Measurements from ENCODE around the gene DAPP1. TPM values are rescaled to one million over a fixed set of nuclear protein-coding genes. Genes with fewer than 3 reads are reported as not detected.

Gene DAPP1
- total RNA-seq, 1 experiment from 2014 or later: not detected

DNA sequence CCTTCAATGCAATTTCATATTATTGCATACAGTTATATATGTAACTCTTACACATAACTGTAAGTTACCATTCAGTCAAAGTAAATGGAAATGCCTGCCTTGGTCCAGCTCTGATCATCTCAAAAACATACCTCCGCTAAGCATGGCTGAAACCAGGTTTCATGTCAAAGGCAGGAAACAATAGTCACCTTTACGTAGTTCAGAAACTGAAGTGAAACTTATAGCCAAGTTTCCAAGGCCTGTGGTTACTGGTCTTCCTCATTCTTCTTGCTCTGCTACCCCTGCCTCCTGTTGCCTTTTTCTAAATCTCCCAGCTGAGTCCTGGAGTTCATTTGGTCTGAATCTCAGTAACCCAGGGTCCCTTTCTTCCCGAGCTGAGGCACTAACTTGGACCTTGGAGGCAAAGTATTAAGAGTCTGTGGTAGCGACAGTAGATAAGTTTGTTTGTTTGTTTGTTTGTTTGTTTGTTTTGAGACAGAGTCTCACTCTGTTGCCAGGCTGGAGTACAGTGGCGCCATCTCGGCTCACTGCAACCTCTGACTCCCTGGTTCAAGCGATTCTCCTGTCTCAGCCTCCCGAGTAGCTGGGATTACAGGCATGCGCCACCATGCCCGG, 30.8 kb downstream of the DAPP1 start:
- CTCF ChIA-PET: no interaction called here
- no peak for TF ChIP-seq EZH2 (IDR thresholded peaks at IDR 0.05; ENCODE audit: borderline replicate concordance, low read depth, low read length, poor library complexity, severe bottlenecking)
- TF ChIP-seq, protein P1, sequence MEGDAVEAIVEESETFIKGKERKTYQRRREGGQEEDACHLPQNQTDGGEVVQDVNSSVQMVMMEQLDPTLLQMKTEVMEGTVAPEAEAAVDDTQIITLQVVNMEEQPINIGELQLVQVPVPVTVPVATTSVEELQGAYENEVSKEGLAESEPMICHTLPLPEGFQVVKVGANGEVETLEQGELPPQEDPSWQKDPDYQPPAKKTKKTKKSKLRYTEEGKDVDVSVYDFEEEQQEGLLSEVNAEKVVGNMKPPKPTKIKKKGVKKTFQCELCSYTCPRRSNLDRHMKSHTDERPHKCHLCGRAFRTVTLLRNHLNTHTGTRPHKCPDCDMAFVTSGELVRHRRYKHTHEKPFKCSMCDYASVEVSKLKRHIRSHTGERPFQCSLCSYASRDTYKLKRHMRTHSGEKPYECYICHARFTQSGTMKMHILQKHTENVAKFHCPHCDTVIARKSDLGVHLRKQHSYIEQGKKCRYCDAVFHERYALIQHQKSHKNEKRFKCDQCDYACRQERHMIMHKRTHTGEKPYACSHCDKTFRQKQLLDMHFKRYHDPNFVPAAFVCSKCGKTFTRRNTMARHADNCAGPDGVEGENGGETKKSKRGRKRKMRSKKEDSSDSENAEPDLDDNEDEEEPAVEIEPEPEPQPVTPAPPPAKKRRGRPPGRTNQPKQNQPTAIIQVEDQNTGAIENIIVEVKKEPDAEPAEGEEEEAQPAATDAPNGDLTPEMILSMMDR (conservative IDR thresholded peaks at IDR 0.05; ENCODE audit: low read depth, low read length): no peak

DNA sequence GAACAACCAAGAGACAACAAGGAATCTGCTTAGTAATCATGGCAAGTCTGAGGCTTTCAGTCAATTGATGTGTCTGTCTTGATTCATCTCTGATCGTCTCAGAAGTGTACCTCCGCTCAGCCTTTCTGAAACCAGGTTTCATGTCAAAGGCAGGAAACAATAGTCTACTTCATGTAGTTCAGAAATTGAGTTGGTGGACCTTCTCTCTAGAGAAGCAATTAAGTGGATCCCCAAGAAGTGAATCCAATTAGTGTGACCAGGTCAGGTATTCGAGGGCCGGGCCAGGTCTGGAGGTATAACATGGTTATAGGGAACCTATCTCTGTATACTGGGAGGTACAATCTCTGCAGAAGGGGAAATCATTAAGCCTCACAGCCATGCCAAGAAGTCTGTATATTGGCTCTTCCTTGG, 32.0 kb downstream of the DAPP1 start:
- POLR2A ChIA-PET (ENCODE audit: low non-redundant PET): no interaction called here
- no TSS peak for BruUV-seq (replicated peaks)

More for the DNA sequence above, 30.8 kb downstream of the DAPP1 start:
- H3K27me3 ChIP-seq (replicated peaks; ENCODE audit: insufficient read depth, low read depth, low read length, poor library complexity): no peaks in the 10 kb centered on the region
- no peaks in the 10 kb centered on the region for H3K36me3 ChIP-seq (ENCODE audit: insufficient read depth, low read length, poor library complexity, severe bottlenecking)
- BruUV-seq (replicated peaks): no TSS peak
- no peak overlapping the region for H3K4me3 ChIP-seq (ENCODE audit: low read depth, low read length, poor library complexity, severe bottlenecking)
- intact Hi-C loops (cut with micrococcal nuclease; ENCODE audit: unreplicated experiment): no loop called here
- POLR2A ChIA-PET (ENCODE audit: low non-redundant PET): no interaction called here
- H3K4me1 ChIP-seq (ENCODE audit: insufficient read depth, low read length, poor library complexity, severe bottlenecking): no peaks in the 10 kb centered on the region
- no peaks in the 10 kb centered on the region for H3K9me3 ChIP-seq (ENCODE audit: low read depth, low read length, poor library complexity, severe bottlenecking)
- H3K27ac ChIP-seq (ENCODE audit: low read depth, low read length, poor library complexity, severe bottlenecking): no peak overlapping the region
- no peak for DNase-seq (ENCODE audit: low spot score)

DNA sequence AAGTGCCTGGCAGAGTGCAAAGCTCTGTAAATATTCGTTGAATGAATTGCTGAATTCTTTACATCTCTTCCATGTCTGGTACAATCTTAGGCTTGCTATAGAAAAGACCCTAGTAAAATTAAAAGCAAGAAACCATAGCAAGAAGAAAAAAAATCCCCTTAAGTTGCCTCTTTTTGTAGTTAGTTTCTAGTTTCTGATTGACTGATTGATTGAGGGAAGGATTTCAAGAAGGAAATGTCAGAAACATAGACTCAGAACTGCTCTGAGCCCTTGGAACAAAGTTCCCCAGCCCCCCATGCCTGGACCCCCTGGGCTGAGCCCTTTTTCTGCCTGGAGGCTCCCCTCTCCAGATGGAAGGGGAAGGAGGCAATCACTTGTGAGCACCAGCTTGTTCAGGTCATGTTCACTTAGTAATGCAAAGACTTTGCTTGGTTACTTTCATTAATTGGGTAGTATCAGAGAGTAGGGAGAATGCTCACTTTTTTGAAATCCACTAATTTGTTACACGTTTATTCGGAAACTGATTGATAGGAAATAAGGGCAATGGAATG, 35.6 kb downstream of the DAPP1 start:
- H3K27ac ChIP-seq (ENCODE audit: low read depth, low read length, poor library complexity, severe bottlenecking): no peak overlapping the region
- H3K27me3 ChIP-seq (replicated peaks; ENCODE audit: insufficient read depth, low read depth, low read length, poor library complexity): no peaks in the 10 kb centered on the region
- DNase-seq (ENCODE audit: low spot score): no peak
- no peaks in the 10 kb centered on the region for H3K36me3 ChIP-seq (ENCODE audit: insufficient read depth, low read length, poor library complexity, severe bottlenecking)
- no peak overlapping the region for H3K4me3 ChIP-seq (ENCODE audit: low read depth, low read length, poor library complexity, severe bottlenecking)
- no peaks in the 10 kb centered on the region for H3K9me3 ChIP-seq (ENCODE audit: low read depth, low read length, poor library complexity, severe bottlenecking)
- no peak for TF ChIP-seq EZH2 (IDR thresholded peaks at IDR 0.05; ENCODE audit: borderline replicate concordance, low read depth, low read length, poor library complexity, severe bottlenecking)
- TF ChIP-seq, protein P1 (conservative IDR thresholded peaks at IDR 0.05; ENCODE audit: low read depth, low read length): no peak
- intact Hi-C loops (cut with micrococcal nuclease; ENCODE audit: unreplicated experiment): no loop called here
- H3K4me1 ChIP-seq (ENCODE audit: insufficient read depth, low read length, poor library complexity, severe bottlenecking): no peaks in the 10 kb centered on the region
- POLR2A ChIA-PET (ENCODE audit: low non-redundant PET): no interaction called here
- CTCF ChIA-PET: no interaction called here
- BruUV-seq (replicated peaks): no TSS peak

More for the DNA sequence above, 32.0 kb downstream of the DAPP1 start:
- H3K27me3 ChIP-seq (replicated peaks; ENCODE audit: insufficient read depth, low read depth, low read length, poor library complexity): no peaks in the 10 kb centered on the region
- no peak overlapping the region for H3K27ac ChIP-seq (ENCODE audit: low read depth, low read length, poor library complexity, severe bottlenecking)
- DNase-seq (ENCODE audit: low spot score): no peak
- H3K4me3 ChIP-seq (ENCODE audit: low read depth, low read length, poor library complexity, severe bottlenecking): no peak overlapping the region
- H3K4me1 ChIP-seq (ENCODE audit: insufficient read depth, low read length, poor library complexity, severe bottlenecking): no peaks in the 10 kb centered on the region
- no peaks in the 10 kb centered on the region for H3K36me3 ChIP-seq (ENCODE audit: insufficient read depth, low read length, poor library complexity, severe bottlenecking)
- no peaks in the 10 kb centered on the region for H3K9me3 ChIP-seq (ENCODE audit: low read depth, low read length, poor library complexity, severe bottlenecking)
- intact Hi-C loops (cut with micrococcal nuclease; ENCODE audit: unreplicated experiment): no loop called here
- TF ChIP-seq, protein P1 (conservative IDR thresholded peaks at IDR 0.05; ENCODE audit: low read depth, low read length): no peak
- TF ChIP-seq EZH2 (IDR thresholded peaks at IDR 0.05; ENCODE audit: borderline replicate concordance, low read depth, low read length, poor library complexity, severe bottlenecking): no peak
- CTCF ChIA-PET: no interaction called here
